GM12891 (cell line): ENCODE data around the gene RSPH6A.

Experiments used
- POLR2A ChIP-seq: IDR thresholded peaks from 2 replicates; pipeline ENCODE4 v1.6.1; 2011; ENCODE audit warnings: low read depth, low read length, control low read depth
- POLR2AphosphoS5 ChIP-seq: IDR thresholded peaks from 2 replicates; pipeline ENCODE4 v1.6.1; 2011; ENCODE audit warnings: low read depth, low read length, control low read depth
- TAF1 ChIP-seq: IDR thresholded peaks from 2 replicates; pipeline ENCODE4 v1.6.1; 2011; ENCODE audit warnings: low read depth, low read length, control low read depth

DNA sequence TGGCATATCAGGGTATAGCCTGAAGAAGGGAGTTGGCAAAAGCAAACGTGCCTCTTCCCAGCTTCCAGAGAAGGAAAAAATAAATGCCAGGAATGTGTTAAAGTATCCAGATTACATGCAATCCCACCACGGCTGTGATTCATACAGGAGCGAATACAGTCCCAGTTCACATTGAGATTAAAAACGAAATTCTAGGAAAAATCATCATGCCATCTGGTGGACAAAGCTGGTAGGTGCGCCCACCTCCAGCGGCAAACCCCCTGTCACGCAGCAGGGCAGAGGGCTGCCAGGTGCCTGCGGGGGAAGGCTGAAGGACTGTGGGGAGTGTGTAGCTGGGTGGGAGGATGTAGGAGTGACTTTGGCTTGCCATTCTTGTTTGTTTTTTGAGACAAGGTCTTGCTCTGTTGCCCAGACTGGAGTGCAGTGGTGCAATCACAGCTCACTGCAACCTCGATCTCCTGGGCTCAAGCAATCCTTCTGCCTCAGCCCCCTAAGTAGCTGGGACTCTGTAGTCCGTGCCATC lies 16.1 kb downstream of the RSPH6A start:
- no peak for TF ChIP-seq POLR2AphosphoS5
- TF ChIP-seq POLR2A = no peak
- TF ChIP-seq TAF1 = no peak
